GM19397 (cell line): ENCODE results near the gene DYNC1LI1.
"Not testable (repeated sequence)": the region's sequence is repeated elsewhere in the genome, so short reads cannot be mapped to it uniquely, and the experiment has no call there.

Experiments
- ATAC-seq: cut with Tn5 transposase; IDR thresholded peaks from one replicate; pipeline ENCODE4 v1.9.1; 2021; ENCODE audit warnings: mild to moderate bottlenecking, moderate library complexity; ENCODE audit not compliant: unreplicated experiment

The DYNC1LI1 gene

DNA sequence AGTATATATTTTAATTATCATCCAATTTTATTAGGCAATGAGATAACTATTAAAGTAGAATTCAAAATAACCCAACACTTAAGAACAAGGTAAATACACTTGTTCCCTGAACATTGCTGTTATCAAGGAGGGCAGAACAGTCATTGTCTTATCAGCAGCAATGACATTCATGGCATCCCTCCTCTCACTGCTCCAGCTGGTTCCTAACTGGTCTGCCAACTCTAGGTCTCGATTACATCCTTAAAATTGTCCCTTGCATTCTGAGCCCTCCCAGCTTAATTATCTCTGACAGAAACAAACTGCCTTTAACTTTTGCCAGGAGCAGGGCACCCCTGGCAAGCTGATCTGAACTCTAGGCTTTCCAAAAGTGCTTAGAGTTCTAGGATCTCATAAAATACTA lies 14.0 kb upstream of the DYNC1LI1 start:
- no peak for ATAC-seq

DNA sequence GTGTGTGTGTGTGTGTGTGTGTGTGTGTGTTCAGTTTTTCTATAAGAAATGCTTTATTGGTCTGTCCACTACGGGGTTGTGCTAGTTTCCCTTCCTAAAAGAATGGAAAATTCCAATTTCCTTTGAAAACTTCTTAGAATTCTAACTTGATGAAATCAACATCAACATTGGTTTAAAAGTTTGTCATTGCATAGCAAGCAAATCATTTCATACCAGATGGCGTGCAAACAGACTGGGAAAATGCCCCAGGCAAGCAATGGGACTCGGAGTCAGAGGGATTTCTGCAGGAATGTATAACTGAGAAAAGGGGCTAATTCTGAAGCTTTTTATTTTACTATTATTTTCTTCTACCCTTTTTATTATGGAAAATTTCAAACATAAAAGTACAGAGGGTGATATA lies 13.1 kb upstream of the DYNC1LI1 start:
- ATAC-seq: no peak

DNA sequence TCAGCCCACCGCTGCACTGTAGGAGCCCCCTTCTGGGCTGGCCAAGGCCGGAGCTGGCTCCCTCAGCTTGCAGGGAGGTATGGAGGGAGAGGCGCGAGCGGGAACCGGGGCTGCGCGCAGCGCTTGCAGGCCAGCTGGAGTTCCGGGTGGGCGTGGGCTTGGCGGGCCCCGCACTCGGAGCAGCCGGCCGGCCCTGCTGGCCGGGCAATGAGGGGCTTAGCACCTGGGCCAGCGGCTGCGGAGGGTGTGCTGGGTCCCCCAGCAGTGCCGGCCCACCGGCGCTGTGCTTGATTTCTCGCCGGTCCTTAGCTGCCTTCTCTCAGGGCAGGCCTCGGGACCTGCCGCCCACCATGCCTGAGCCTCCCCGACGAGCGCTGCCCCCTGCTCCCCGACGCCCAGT lies 8.0 kb upstream of the DYNC1LI1 start:
- ATAC-seq: not testable (repeated sequence)

DNA sequence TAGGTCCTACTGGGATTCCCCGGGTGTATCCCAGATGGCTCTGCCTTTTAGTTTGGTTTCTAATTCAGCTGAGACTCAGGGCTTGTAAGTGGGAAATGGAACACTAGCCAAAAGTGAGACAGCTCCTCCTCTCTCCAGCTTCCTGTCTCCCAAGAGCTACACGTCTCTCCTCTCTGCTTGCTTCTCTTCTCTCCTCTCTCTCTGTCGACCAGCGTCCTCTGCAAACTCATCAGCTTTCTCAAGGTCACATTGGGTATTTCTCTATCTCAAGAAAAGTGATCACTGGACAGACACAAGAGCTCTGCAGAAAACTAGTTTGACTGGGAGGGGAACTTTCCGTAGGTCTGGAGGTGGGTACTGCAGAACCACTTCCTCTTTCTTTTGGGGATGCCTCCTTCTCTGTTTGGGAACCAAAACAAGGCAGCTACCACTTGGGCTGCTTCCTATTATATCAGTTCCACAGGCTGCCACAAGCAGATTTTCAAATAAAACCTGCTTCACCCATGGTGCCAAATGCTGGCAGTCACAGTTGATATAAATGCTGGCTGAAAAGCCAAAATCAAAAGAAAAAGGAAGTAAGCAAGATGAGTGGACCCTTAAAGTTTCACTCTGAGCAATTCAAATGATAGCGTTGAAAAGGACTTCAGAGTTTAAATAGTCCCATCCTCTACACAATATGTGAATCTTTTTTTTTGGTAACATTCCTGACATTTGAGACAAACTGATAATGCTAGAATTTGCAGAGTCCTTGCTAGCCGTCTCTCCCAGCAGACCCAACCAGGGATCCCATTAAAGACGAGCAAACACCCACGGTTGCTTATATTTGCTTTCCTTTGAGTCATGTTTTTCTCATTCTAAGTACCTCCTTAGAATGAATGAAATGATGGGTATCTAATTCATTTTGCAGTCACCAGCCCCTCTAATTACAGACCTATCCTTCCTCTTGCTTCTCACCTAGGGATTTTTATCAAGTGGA lies 7.2 kb upstream of the DYNC1LI1 start:
- peak; percentile 95 for ATAC-seq

DNA sequence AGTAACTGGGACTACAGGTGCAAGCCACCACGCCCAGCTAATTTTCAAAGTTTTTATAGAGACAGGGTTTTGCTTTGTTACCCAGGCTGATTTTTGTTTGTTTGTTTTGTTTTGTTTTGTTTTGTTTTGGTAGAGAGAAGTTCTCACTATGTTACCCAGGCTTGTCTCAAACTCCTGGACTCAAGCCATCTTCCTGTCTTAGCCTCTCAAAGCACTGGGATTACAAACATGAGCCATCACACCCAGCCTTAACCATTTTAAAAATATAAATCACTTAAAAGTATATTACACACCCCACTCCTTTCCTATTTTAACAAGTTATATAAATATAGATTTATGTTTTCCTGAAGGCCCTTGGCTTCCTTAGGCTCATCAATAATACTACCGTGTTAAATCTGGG lies 6.5 kb upstream of the DYNC1LI1 start:
- no peak for ATAC-seq

DNA sequence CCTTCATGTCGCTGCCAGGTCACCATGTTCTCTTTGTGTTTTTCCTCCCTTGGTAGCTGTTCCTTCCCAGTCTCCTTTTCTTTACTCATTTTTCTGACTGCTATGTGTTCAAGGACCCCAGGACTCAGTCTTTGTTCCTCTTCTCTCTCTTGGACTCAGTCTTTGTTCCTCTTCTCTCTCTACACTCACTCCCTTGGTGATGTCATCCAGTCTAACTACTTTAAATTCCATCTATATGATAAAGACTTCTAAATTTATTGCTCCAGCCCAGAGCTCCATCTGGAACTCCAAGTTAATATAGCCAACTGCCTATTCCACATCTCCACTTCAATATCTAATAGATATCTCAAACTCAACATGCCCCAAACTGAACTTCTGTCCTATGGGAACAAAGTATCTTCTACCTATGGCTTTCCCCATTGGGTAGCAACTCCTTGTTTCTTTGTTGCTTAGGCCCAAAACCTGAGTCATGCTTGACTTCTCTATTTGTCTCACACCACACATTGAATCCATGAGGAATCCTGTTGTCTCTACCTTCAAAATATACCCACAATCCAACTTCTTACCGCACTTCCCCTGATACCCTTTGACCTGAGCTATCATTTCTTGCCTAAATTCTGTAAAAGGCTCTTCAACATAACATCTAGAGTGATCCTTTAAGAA lies 4.9 kb upstream of the DYNC1LI1 start:
- ATAC-seq: no peak

DNA sequence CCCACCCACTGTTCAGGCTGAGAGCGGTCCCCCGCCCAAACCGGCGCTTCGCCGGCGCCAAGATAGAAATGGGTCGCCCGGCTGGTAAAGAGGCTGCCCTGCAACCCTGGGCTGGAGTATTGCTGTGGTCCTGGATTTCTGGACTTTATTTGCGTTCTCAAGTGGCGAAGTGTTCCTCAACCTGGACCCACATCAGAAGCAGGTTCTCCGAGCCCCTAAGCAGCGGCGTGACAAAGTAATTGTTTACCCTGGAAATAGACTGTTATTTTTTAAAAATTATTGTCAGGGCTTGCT lies 481 bp upstream of the DYNC1LI1 start:
- no peak for ATAC-seq

DNA sequence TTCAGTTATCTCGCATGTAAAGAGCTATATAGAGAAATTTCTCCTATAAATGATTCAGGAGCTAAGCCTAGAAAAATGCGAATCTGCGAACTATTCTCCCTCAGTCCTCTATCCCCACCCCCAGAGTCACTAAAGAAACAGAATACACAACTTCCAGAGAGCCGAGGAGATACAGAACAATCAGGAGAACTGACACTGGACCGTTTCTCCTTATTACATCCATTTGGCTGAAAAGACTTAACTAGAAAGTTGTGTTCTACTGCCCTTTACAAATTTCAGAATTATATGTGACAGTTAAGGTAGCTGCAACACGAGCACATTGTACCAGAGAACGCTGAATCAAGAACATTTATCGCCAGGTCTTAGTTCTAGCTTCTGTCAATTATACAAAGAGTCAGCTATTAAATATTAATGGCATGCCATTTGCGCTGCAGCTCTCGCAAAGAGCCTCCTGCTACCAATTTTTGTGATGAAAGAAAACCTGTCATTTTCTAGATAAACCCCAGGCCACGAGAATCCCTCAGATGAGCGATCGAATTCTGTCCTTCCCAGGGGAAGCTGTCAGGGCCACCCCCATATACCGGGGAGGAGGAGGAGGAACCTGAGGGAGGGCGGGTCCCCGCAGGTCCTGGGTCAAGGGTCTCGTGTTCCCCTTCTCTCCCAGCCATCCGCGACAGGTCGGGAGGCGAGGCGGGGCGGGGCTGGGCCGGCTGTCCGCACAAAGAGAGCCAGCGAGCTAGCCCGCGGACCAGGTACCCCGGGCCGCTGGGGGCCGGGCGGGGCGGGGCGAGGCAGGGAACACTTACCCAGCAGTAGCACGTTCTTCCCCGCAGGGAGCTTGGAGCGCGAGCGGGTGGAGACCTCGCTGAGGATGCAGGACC lies 878 bp downstream of the DYNC1LI1 start:
- peak; percentile 46 for ATAC-seq

DNA sequence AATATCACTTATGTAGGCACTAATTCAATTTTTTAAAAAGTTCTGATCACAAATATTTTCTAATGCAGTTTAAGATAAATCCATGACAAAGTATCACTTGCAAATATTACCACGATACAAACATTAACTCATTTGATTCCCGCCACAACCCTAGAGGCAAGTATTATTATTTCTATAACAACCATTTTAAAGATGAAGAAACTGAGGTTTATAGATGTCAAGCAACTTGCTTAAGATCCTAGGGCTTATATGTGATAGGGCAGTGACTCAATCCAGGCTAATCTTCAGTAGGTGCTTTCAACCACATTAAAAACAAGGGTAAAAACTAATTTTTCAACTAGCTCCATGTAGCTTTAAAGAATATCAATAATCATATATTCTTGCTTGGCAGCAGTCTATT lies 1.7 kb downstream of the DYNC1LI1 start:
- no peak for ATAC-seq

DNA sequence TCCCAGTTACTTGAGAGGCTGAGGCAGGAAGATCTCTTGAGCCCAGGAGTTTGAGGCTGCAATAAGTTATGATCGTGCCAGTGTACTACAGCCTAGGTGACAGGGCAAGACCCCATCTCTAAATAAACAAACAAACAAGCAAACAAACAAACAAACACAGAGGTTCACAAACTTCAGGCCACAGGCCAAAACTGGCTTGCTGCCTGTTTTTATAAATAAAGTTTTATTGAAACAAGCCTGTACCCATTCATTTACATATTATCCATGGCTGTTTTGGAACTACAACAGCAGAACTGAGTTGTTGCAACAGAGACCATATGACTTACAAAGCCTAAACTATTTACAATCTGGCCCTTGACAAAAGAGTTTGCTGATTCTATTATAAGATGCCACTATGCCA lies 6.5 kb downstream of the DYNC1LI1 start:
- ATAC-seq: no peak

DNA sequence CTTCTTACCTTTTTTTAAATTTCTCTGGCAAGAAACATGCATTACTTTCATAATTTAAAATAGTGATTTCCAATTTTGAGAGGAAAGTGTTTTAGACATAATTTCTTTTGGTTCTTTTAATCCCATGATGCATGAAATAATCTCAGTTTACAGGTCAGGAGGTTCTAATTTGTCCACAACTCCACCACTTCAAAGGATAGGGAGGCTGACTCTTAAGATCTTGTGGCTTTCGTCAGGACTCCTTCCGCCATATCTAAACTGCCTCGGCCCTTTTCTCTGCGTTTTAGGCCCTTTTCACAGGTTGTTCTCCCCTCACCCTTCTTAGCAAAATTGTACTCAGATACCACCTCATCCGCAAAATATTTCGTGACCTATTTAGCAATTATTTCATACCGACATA lies 8.0 kb downstream of the DYNC1LI1 start:
- no peak for ATAC-seq

DNA sequence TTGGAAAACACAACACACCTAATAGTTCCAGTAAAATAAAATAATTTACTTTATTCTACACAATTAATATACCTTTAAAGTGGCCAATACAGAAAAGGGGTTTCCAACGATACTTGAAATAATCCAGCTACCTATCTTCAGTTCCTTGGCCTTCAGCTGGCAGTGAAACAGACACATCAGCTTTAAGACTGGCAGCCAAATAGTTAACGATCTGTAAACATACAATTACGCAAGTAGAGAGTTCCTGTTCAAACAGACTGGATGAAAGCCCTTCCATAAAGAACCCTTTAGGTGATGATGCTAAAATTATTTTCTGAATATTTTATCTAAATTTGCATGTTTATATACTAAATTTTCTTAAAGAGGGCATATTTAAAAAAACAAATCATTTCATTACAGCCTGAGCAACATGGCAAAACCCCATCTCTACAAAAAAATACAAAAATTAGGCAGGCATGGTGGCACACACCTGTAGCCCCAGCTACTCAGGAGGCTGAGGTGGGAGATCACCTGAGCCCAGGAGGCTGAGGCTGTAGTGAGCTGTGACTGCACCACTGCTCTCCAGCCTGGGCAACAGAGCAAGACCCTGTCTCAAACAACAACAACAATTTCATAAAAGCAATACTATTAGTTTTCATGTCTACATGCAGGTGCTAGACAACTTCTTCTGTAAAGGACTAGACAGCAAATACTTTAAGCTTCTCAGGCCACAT lies 12.9 kb downstream of the DYNC1LI1 start:
- ATAC-seq: no peak

DNA sequence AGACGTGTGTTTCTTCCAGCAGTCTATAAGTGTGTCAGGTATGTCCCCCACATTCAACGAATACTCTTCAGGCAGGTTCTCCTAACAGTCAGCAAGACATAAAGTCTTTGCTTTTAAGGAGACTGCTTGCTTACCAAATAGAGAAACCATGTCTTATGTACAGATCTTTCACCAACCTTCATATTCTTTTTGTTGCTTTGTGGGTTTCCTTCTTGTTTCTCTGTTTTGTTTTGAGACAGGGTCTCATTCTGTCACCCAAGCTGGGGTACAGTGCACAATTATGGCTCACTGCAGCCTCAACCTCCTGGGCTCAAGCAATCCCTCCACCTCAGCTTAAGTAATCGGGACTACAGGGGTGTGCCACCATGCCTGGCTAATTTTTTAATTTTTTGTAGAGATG lies 14.3 kb downstream of the DYNC1LI1 start:
- no peak for ATAC-seq

DNA sequence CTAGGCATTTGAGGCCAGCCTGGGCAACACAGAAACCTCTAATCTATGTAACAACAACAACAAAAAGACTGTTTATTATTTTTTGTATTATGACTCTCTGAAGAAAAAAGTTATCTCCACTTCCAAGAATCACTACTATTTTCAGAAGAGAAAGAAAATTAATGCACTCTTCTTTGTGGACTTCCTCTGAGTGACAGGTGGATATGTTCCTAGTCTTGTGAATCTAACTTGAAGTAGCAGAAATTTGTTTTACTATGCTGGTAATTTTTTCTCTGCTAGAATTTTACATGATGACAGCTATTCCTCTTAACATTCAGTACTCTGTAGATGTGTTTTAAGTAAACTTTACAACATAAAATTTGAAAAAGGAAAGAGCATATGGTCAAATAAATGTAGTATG lies 16.7 kb downstream of the DYNC1LI1 start:
- ATAC-seq: no peak

DNA sequence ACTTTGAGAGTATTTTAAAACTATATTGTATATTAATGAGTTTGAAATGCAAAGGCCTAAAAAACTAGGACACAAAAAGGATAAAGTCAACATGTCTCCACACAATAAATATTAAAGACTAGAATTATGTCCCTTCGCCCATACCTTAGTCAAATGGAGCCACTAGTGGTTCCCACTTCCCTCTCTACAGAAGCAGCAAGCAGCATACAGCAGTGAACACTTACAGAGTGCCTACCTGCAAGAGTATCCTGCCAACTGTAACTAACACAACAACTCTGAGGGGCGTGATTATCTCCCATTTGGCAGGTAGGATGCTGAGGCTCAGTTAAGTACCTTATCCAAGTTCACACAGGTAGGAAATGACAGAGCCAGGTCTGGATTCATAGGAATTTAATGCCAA lies 17.2 kb downstream of the DYNC1LI1 start:
- ATAC-seq: no peak

DNA sequence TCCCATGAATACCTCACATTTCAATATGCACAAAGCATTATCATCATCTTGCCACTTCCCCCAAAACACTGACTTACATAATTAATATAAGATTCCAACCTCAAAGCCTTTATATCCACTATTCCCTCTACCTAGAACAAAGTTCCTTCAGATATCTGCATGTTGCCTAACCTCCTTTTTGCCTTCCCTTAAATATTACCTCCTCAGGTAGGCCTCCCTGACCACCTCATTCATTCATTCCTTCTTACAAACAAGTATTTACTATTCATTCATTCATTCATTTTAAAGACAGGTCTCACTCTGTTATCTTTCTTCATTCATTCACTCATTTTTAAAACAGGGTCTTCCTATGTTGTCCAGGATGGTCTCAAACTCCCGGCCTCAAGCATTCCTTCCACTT lies 18.6 kb downstream of the DYNC1LI1 start:
- ATAC-seq: no peak

DNA sequence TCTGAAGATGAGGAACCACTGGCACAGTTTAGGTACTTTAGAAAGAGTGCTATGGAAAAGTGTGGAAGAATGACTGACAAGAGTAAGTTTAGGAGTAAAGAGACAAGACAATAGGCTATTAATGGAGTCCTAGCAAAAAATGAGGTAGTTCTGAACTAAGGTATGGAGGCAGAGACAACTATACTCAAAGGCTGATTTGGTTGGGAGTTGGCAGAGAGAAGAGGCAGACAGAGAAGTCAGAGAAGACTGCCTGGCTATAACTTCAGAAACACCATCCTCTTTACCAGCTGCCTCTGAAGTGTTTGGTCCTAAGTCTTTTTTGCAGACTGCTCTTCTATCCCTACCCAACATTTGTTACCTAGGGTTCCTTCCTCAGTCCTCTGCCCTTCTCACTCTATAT lies 19.2 kb downstream of the DYNC1LI1 start:
- no peak for ATAC-seq

DNA sequence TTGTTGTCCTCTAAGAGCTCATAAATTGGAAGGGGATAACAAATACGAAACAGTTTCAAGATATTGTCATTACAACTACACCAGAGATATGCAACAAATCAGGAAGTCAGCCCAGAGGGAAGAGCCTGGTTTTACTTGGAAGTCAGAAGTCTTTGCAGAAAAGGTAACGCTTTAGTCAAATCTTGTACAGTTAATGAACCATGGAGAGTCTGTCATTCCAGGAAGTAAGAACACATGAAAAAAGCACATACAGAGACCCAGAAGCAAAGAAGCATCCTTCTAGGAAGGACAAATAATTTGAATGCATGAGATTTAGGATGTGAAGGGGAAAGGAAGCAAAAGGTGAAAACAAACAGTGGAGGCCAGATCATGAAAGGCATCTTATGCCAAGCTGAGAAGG lies 19.6 kb downstream of the DYNC1LI1 start:
- no peak for ATAC-seq

DNA sequence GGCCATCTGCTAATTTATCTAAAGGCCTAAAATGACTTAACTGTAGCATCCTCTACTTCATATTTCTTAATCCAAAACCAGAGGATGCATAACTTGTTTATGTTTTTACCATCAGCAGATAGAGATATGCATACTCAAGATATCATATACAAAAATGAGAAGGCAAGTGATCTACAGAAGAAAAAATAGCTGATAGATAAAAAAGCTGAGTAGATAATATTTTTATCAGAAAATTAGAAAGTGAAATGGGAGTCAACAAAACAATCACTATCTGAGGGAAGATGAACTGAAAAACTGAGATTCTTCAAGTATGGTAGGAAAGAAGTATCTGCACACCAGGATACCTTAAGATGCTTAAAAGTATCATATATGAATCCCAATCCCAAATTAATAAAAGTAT lies 25.4 kb downstream of the DYNC1LI1 start:
- no peak for ATAC-seq

DNA sequence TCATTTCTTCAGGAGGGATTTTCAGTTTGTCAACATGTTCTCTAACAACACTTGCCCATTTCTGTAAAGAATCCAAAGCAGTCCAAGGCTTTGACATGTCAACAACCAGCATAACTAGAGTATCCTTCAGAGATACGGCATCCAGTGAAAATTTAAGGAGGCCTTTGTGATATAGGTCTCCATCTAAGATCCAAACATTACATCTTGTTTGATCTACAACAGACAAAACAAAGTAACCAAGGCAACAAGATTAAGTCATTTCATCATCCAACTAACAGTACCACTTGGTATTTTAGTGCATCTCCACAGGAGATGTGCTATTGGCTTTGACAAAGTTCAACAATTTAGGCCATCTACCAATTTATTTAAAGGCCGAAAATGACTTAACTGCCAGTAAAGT lies 25.8 kb downstream of the DYNC1LI1 start:
- ATAC-seq: no peak

DNA sequence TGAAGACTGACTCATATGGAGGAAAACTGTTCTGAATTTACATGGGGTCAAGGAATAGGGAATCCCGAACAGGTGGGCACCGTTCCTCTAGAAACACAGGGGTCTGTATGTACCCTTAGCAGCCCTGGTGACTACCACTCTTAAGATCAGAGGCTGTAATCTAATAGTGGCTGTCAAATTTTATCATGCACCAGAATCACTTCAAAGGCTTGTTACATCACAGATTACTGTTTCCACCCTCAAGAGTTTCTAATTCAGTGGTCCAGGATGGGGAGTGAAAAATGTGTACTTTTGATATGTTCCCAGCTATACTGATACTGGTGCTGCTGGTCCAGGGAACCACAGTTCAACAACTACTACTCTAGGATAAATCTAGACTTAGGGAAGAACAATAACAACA lies 27.9 kb downstream of the DYNC1LI1 start:
- no peak for ATAC-seq
